HG02981 (cell line): Measurements from ENCODE around the gene MYORG.

Experiments
- ATAC-seq: cut with Tn5 transposase; IDR thresholded peaks from one replicate; pipeline ENCODE4 v1.9.1; 2021; ENCODE audit warnings: mild to moderate bottlenecking, moderate library complexity; ENCODE audit not compliant: unreplicated experiment

The MYORG gene

DNA sequence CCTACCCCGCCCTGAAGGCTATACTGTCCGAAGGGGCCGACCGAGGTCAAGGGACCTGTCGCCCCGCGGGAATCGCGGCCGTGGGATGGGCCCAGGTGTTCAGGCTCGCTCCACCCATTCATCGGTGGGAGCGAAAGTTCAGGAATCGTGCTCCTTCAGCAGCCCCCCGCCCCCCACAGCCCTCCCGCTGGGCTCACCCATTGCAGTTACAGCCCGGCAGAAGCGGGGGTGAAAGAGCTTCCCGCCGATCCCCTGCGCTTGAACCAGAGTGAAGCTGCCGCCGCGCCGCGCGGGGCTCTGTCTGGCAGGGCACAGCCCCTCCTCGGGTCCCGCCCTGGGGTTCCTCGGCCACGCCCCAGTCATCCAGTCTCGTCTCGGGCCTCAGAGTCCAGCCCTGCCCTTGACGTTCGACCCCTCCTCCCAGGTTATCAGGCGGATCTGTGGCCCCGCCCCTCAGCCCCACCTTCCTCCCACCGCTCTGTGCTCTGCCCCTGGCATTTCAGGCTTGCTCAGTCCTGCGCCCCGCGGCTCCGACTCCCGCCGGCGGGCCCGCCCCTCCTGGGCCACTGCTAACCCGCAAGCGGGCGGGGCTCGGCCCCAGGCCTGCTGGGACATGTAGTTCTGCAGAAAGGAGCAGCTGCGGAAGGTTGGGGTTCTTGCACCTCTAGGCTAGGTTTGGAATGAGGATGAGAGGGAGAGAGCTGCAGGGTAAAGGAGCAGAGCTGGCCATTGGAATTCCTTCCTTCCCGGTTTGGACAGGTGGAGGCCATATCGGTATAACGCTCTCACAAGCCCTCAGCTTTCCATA lies at the start of gene MYORG:
MYORG (minus strand) TSS at position 303 of the 808 bp plus-strand sequence. CDS start 3,955 bp downstream, outside the sequence.
- ATAC-seq = peak; percentile 74

GRCh38 chr9:34419716-34420504 lies 43.2 kb upstream of the MYORG start:
- no peak for ATAC-seq

GRCh38 chr9:34417734-34418133 lies 41.0 kb upstream of the MYORG start:
- no peak for ATAC-seq

GRCh38 chr9:34413231-34413852 lies 36.6 kb upstream of the MYORG start:
- ATAC-seq = no peak

GRCh38 chr9:34412336-34412735 lies 35.6 kb upstream of the MYORG start:
- ATAC-seq = no peak

DNA sequence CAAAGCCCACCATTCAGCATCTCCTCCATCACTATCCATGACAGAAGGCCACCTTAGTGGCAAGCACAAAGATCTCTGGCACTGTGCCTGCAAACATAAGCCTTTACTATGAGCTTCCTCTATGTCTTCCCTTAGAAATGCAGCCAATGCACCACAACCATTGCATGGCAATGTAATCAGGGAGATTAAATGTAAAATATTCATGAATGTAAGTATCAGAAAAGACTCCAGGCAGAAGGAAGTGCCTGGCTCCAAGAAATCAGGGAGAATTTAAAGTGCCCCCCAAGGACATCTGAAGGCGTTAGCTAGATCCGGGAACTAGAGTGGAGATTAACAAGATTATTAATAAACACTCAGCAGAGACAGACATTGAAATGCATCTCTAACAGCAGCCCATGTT lies 32.5 kb upstream of the MYORG start:
- ATAC-seq = no peak

DNA sequence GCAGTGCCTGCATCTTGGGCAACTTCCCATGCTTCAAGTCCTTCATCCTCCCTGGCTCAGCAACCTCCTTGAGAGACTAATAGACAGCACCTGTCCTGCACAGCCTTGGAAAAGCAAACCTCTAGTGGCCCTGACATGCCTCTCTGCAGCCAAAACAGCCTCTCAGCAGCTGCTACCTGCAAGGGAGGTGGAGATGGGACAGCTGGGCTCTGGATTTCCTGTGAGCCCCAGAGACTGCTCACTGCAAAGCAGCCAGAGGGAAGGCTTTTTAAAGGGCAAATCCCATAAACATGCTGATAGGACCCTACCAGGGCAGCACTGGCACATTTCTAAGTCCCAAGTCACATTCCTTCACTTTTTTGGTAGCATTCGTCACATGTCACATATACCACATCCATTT lies 31.5 kb upstream of the MYORG start:
- no peak for ATAC-seq

DNA sequence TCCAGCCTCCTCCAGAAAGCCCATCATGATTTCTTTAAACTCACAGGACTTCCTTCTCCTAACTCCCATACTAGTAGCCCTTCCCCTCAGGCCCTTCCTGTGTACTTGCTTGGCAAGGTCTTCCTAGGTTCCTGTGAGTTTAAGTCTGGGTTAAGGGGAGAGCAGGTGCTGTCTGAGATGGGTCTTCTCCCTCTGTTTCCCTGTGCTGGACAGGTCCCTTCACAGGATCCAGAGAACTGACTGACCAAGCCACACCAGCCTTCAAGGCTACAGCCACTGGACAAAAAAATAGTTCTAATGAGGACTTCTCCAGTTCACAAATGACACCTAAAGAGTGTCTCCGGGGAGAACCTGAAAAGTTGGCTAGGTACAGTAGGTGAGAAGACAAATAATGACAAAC lies 29.5 kb upstream of the MYORG start:
- no peak for ATAC-seq

DNA sequence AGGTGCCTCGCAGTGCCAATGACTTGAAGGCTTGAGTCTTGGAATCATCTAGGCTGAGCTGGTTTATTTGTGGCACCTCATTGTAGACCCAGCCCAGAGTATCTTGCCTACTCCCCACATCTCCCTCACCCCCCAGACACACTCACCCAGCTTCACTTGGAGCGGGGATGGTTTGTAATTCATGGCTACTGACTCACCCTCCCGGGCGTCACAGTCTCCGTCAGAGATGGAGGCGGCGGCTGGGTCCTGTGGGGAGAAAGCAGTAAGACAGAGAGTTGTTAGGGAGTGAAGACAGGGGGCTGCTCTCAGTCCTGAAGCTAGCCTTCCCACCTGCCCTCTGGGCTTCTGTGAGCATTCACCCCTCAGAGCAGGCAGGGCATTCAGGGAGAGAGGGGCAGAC lies 29.0 kb upstream of the MYORG start:
- no peak for ATAC-seq

- no peak for ATAC-seq
Observed at GRCh38 chr9:34403554-34404380, 27.1 kb upstream of the MYORG start.

DNA sequence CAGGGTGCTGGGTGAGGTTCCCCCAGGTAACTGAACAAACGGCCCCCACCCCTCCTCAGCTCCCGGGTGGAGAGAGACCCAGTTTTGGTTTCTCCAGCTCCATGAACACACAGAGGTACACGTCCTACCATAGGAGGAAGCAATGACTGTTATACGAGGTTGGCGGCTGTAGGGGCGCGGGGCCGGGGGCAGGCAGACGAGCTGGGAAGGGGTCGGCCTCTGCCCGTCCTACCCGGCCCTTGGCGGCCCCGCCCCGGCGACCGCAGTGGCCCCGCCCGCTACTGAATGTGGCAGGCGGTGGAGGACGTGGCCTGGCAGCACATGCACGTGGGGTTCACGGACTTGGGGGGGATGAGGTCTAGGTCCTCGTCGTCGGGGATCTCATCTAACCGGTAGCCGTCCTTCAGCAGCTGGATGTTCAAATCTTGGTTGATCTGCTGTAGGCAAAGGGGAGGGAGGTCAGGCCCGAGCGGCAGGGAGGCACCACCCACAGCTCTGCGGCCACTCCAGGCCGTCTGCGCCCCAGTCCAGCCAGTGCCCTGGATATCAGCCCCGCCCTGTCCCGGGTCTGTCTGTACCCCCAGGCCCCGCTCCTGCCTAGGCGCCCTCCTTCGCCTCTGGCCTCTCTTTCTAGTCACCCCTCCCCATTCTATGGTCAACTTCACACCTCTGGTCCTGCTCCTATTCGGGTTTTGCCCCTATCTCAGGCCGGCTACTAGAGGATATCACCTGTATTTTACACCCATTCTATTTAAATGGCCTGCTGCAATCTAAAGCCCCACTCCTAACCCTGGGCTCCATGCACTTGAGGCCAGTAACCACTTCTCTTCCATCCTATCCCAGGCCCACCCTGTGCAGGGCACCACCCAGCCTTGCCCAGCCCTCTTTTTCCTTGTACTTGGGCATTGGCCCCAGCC lies 24.2 kb upstream of the MYORG start:
- ATAC-seq = no peak

- no peak for ATAC-seq
Observed at GRCh38 chr9:34400275-34400674, 23.6 kb upstream of the MYORG start.

DNA sequence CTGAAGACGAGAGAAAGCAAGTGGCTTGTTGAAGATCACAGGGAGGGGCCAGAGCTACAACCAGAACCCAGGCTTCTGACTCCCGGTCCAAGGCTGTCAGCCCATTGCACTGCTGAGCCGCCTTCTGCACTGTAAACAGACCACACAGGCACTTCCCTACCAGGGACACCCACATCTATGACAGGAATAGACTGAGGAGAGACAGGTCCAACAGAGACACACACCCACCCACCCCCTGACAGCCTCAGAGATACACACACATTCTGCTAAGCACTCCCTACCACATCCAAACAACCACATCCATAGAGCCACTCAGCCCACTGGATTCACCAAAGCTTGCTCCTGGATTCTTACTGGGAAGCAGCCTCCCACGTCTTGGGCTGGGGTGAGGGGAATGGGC lies 23.0 kb upstream of the MYORG start:
- ATAC-seq = no peak

- no peak for ATAC-seq
Observed at GRCh38 chr9:34398875-34399274, 22.2 kb upstream of the MYORG start.

DNA sequence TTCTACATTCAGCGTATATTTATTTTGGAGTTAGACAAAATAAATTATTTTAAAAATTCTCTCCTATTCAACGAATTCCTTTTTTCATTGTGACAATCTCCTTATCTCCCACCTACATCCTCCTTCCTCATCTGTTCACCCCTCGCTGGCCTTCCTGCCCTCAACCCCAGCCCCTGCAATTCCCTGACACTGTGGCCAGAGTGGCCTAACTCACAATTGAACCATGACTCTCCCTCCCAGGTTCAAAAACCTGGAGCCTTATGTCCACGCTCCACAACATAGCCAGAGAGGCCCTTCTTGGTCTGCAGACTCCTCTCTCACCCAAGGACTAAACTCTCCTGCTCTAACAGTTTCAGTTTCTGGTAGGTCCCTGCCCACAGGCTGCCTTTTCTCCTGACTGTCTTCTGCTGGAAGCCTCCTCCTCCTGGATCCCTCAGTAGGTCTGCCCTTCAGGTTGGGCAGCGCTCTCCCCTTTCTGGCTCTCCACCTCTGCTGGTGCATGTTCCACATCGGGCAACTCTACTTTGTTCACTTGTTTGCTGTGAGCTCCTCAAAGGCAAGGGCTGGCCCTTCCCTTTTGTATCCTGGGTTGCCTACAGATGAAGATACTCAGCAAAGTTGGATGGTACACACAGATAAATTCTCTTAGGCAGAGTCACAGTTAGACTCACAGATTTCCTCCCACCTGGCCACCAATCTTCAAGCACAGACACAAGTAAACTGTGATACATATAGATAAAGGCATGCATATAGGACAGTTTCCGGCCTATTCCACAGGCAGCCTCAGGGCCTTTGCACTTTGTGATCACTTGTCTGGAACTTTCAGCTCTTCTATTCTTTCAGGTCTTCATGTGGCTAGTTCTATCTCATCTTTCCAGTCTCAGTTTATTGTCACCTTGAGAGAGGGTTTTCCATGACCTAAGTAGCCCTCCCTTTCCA lies 19.8 kb upstream of the MYORG start:
- ATAC-seq = no peak

DNA sequence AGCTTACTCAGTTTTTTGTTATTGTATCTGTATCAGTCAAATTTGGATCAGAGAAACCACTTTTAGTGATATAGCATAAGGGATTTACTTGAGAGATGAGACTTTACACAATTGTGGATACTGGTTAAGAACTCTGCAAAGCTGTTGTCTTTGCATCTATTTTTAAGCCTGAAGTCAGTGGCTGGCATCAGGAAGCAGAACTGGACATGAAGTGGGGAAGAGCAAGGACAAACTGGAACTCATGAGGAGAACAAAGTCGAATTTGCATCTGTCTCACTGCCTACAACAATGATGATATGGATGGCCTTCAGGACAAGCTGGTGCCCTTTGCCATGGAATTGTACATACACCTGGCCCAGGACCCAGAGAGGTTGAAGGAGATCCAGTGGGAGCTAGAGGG lies 15.8 kb upstream of the MYORG start:
- ATAC-seq = no peak

DNA sequence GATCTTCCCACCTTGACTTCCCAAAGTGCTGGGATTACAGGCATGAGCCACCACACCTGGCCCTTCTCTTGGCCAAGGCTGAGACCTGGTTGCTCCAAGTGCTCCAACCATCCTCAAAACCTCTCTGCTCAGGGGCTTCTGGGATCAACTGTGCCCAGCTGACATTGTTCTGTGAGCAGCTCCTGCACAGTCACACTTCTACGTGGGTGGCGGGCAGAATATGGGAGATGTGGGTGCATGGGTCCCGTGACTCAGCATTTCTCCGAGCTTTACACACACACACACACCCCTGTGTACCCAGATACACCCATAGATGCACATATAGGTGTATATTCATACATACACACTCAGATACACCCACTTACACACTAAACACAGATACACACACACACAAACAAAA lies 10.5 kb upstream of the MYORG start:
- ATAC-seq = no peak

- no peak for ATAC-seq
Observed at GRCh38 chr9:34386656-34387055, 10.0 kb upstream of the MYORG start.
